Breast epithelium (tissue), 3 donors: ENCODE data around the gene PPP2R2B.

Experiments used
- CTCF ChIP-seq, 3 donors: fragments of 450-650 bp; IDR thresholded peaks; one replicate each; pipeline ENCODE4 v1.5.1; 2016 to 2017; ENCODE audit warnings: antibody characterized with exemption in 3 of 3, mild to moderate bottlenecking in 3 of 3, moderate library complexity in 3 of 3
- POLR2A ChIP-seq: fragments of 450-650 bp; IDR thresholded peaks from one replicate; pipeline ENCODE4 v1.6.1; 2016; ENCODE audit warnings: antibody characterized with exemption, mild to moderate bottlenecking, moderate library complexity
- POLR2AphosphoS5 ChIP-seq, 3 donors: sonication (generic); formaldehyde crosslinking; IDR thresholded peaks; one replicate each; pipeline ENCODE4 v1.6.1; 2017; ENCODE audit warnings: antibody characterized with exemption in 3 of 3

DNA sequence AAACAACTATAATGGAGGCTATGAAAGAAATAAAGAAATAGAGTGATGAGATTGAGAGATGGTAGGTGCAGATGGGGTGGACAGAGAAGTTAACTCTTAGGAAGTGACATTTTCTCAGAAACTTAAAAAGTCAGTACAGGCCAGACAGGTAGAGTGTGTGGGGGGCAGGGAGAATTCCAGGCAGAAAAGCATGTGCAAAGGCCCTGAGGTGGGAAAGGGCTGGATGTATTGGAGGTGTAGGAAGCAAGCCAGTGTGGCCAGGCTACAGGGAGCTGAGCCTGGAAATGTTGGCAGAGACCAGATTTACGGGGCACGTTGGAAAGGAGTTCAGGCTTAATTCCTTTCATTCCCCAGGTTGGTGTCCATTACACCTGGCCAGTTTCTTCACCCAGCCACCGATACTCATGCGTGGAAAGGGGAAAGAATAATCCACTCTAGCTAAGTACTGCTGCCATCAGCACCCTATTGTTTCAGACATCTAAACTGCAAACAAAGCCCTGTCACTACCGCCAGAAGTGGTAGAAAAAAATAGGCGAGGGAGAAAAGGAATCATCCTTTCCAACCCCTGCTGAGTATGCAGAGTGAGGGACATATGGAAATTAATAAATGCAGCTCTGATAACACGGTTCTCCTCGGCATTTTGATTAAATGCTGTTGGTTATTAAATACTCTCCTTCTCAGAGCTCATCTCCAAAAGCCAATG is 245.8 kb downstream of the PPP2R2B start:
- TF ChIP-seq CTCF (IDR thresholded peaks at IDR 0.05) (no peak), POLR2A (no peak), POLR2AphosphoS5 (IDR thresholded peaks at IDR 0.05) (no peak)
